Endothelial cell of umbilical vein (primary cell): ENCODE measurements around the gene GLB1L.

Experiments used
- CTCF ChIP-seq, 2 donors: IDR thresholded peaks; 1 replicate in 1 of 2; 2 replicates in 1 of 2; pipeline ENCODE4 v1.5.1; 2011; ENCODE audit warnings: low read length in 2 of 2, mild to moderate bottlenecking in 2 of 2, moderate library complexity in 2 of 2, control low read depth in 1 of 2, inconsistent platforms in 1 of 2, low read depth in 1 of 2; ENCODE audit not compliant: insufficient read depth in 1 of 2; ENCODE audit errors: extremely low read depth in 1 of 2
- FOS ChIP-seq: IDR thresholded peaks from 2 replicates; pipeline ENCODE4 v1.6.1; 2011; ENCODE audit warnings: mild to moderate bottlenecking, low read length, moderate library complexity, borderline replicate concordance; ENCODE audit not compliant: insufficient read depth
- GATA2 ChIP-seq: IDR thresholded peaks from 2 replicates; pipeline ENCODE4 v1.7.0; 2011; ENCODE audit warnings: low read depth, mild to moderate bottlenecking, moderate library complexity, mixed read lengths, low read length; ENCODE audit not compliant: insufficient read length, insufficient read depth
- POLR2A ChIP-seq: IDR thresholded peaks from 2 replicates; pipeline ENCODE4 v1.6.1; 2012; ENCODE audit warnings: low read depth, mild to moderate bottlenecking, control low read depth, low read length
- POLR2AphosphoS5 ChIP-seq: IDR thresholded peaks from 2 replicates; pipeline ENCODE4 v1.6.1; 2012; ENCODE audit warnings: low read depth, mild to moderate bottlenecking, control low read depth, low read length, moderate library complexity; ENCODE audit not compliant: insufficient read depth

DNA sequence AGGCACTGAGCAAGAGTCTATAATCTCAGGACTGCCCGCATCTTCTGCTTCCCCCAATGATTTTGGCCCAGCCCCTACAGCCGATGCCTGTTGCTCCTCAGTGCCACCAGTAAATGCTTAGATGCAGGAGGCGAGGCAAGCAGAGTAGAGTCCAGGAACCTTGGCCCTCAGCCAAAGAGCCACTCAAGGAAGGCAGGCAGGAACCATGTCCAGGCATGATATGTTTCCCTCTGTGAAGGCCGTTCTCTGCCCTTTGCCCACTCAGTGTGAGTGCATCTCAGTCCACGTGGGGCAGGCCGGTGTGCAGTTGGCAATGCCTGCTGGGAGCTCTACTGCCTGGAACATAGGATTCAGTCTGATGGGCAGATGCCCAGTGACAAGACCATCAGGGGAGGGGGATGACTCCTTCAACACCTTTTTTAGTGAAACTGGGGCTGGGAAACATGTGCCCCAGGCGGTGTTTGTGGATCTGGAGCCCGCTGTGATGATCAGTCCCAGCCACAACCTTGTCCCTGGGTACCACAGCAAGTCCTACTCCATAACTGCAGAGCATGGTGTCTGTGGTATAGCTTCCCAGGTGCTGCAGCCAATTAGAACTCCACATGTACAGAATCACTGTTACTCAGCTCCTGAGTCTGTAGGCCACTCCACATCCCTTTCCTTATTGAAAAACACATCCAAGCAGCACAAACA is 24.3 kb upstream of the GLB1L start:
- TF ChIP-seq CTCF (IDR thresholded peaks at IDR 0.05; ENCODE audit: extremely low read depth in 1 of 2, insufficient read depth in 1 of 2, low read depth in 1 of 2, low read length in 2 of 2) (no peak), POLR2AphosphoS5 (no peak), FOS (no peak), POLR2A (no peak), GATA2 (no peak)
